ENCODE results near the gene CDC14C.

DNA sequence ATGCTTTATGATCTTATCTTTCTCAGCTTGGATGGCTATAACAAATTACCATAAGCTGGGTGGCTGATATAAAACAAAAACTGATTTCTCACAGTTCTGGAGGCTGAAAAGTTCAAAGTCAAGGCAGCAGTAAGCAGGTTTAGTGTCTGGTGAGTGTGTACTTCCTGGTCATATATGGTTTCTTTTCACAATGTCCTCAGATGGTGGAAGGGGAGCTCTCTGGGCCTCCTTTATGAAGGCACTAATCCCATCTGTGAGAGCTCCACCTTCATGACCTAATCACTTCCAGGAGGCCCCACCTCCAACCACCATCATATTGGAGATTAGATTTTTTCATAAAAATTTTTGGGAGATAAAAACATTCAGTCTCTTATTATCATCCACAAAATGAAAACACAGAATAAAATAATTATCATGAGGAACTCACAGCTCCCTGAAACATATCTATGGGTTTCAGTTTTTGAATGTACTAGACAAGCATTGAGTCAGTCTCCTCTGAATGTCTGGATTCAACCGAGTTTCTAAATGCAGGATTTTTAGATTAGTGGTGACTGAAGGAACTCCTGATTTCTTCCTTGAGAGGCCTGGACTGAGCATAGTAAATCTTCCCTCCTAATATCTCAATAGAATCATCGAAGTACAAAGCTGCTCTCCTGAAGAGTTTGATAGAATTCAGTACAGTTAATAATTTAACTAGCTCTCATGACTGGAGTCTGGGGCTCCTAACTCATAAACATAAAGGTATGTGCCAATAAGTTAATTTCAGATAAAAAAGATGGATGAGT is 8.0 kb downstream of the CDC14C start:
- TF ChIP-seq POLR2AphosphoS5 (IDR thresholded peaks at IDR 0.05; ENCODE audit: low read depth, low read length) (no peak), TAF1 (IDR thresholded peaks at IDR 0.05; ENCODE audit: borderline replicate concordance, insufficient read depth, low read length) (no peak), SIN3A (IDR thresholded peaks at IDR 0.05; ENCODE audit: borderline replicate concordance, insufficient read depth, low read length) (no peak), FOXP2 (optimal IDR thresholded peaks at IDR 0.05; ENCODE audit: borderline replicate concordance, extremely low read depth, extremely low read length, insufficient read depth) (no peak)
- TF ChIP-seq, protein P1, sequence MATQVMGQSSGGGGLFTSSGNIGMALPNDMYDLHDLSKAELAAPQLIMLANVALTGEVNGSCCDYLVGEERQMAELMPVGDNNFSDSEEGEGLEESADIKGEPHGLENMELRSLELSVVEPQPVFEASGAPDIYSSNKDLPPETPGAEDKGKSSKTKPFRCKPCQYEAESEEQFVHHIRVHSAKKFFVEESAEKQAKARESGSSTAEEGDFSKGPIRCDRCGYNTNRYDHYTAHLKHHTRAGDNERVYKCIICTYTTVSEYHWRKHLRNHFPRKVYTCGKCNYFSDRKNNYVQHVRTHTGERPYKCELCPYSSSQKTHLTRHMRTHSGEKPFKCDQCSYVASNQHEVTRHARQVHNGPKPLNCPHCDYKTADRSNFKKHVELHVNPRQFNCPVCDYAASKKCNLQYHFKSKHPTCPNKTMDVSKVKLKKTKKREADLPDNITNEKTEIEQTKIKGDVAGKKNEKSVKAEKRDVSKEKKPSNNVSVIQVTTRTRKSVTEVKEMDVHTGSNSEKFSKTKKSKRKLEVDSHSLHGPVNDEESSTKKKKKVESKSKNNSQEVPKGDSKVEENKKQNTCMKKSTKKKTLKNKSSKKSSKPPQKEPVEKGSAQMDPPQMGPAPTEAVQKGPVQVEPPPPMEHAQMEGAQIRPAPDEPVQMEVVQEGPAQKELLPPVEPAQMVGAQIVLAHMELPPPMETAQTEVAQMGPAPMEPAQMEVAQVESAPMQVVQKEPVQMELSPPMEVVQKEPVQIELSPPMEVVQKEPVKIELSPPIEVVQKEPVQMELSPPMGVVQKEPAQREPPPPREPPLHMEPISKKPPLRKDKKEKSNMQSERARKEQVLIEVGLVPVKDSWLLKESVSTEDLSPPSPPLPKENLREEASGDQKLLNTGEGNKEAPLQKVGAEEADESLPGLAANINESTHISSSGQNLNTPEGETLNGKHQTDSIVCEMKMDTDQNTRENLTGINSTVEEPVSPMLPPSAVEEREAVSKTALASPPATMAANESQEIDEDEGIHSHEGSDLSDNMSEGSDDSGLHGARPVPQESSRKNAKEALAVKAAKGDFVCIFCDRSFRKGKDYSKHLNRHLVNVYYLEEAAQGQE (IDR thresholded peaks at IDR 0.05; ENCODE audit: insufficient read depth in 1 of 2, low read depth in 2 of 2, low read length in 2 of 2): no peak

Data from PFSK-1 (cell line).